ENCODE results near the gene RDX.
A peak's percentile ranks its signal among the peaks of the same experiment; 100 is the strongest.

RDX gene

GRCh38 chr11:110296226-110297075, at the start of gene RDX:
Gene RDX (minus strand): TSS chr11:110296614. CDS start chr11:110279692, 16,922 bp downstream.
- peak; percentile 99 for DNase-seq (ENCODE audit: low spot score)
- TF ChIP-seq CTCF (IDR thresholded peaks at IDR 0.05; ENCODE audit: extremely low read depth, missing control alignments): peak; percentile 26

GRCh38 chr11:110345743-110346142, 49.3 kb upstream of the RDX start:
- TF ChIP-seq CTCF (IDR thresholded peaks at IDR 0.05; ENCODE audit: extremely low read depth, missing control alignments): no peak
- DNase-seq (ENCODE audit: low spot score): peak; percentile 25

GRCh38 chr11:110340436-110340835, 44.0 kb upstream of the RDX start:
- DNase-seq (ENCODE audit: low spot score): no peak

GRCh38 chr11:110339456-110340250, 43.2 kb upstream of the RDX start:
- TF ChIP-seq CTCF (IDR thresholded peaks at IDR 0.05; ENCODE audit: extremely low read depth, missing control alignments): no peak
- DNase-seq (ENCODE audit: low spot score): no peak

More at GRCh38 chr11:110340436-110340835, 44.0 kb upstream of the RDX start:
- no peak for TF ChIP-seq CTCF (IDR thresholded peaks at IDR 0.05; ENCODE audit: extremely low read depth, missing control alignments)

- no peak for TF ChIP-seq CTCF (IDR thresholded peaks at IDR 0.05; ENCODE audit: extremely low read depth, missing control alignments)
- DNase-seq (ENCODE audit: low spot score): no peak
Measured at GRCh38 chr11:110338684-110339083, 42.3 kb upstream of the RDX start.

- TF ChIP-seq CTCF (IDR thresholded peaks at IDR 0.05; ENCODE audit: extremely low read depth, missing control alignments): no peak
- DNase-seq (ENCODE audit: low spot score): no peak
Measured at GRCh38 chr11:110337570-110338193, 41.3 kb upstream of the RDX start.
